Breast epithelium (tissue), 3 donors: ENCODE measurements around the gene PRR35.

Source experiments
- POLR2A ChIP-seq: fragments of 450-650 bp; IDR thresholded peaks from one replicate; pipeline ENCODE4 v1.6.1; 2016; ENCODE audit warnings: antibody characterized with exemption, mild to moderate bottlenecking, moderate library complexity
- TF ChIP-seq, protein P1 (sequence below), 3 donors: fragments of 450-650 bp; IDR thresholded peaks; one replicate each; pipeline ENCODE4 v1.5.1; 2016 to 2017; ENCODE audit warnings: antibody characterized with exemption in 3 of 3, mild to moderate bottlenecking in 3 of 3, moderate library complexity in 3 of 3

DNA sequence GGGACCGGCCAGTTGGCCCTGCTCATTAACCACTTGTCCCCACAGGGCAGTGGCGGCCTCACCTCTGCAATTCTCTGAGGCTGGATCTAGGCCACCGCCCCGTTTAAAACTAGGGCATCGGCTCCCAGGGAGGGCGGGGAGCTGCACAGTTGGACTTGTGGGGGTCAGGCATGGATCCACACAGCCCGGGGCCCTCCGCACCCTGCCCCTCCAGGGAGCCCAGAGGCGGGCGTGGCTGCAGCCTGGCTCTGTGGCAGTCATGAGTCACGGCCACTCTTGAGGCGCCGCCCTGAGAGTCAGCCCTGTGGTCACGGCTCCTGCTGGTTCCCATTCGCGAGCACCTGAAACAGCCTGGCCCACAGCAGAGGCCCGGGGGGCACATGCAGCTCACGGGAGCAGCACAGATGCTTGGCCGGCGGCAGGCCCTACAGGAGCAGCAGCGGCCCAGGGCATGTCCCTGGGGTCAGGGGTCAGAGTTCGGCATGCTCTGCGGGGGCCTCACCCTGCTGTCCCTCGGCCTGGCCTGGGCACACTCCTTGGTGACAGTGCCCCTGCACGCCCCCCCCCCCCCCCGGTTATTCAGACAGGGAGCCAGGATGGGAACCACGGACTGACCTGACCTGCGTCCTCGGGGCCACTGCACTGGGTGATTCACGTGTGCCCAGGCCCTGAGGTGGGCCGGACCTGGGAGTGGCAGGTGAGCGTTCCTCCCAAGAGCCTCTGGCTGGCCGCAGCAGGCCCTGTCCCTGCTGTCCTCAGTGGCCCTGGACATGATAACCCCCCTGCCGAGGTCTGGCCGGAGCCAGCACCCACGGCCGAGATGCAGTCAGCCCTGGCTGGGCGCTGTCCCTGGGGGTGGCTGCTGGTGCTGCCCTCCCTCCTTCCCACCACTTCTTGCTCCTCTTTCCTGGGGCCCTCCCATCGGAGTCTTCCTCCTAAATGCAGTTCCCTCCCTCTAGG lies 24.5 kb upstream of the PRR35 start:
- TF ChIP-seq, protein P1, sequence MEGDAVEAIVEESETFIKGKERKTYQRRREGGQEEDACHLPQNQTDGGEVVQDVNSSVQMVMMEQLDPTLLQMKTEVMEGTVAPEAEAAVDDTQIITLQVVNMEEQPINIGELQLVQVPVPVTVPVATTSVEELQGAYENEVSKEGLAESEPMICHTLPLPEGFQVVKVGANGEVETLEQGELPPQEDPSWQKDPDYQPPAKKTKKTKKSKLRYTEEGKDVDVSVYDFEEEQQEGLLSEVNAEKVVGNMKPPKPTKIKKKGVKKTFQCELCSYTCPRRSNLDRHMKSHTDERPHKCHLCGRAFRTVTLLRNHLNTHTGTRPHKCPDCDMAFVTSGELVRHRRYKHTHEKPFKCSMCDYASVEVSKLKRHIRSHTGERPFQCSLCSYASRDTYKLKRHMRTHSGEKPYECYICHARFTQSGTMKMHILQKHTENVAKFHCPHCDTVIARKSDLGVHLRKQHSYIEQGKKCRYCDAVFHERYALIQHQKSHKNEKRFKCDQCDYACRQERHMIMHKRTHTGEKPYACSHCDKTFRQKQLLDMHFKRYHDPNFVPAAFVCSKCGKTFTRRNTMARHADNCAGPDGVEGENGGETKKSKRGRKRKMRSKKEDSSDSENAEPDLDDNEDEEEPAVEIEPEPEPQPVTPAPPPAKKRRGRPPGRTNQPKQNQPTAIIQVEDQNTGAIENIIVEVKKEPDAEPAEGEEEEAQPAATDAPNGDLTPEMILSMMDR (IDR thresholded peaks at IDR 0.05) = no peak
- no peak for TF ChIP-seq POLR2A
